Measurements from ENCODE around the gene PCED1B.

Gene PCED1B

GRCh38 chr12:47238669-47239114 lies 159.3 kb downstream of the PCED1B start:
- no peak for DNase-seq

DNA sequence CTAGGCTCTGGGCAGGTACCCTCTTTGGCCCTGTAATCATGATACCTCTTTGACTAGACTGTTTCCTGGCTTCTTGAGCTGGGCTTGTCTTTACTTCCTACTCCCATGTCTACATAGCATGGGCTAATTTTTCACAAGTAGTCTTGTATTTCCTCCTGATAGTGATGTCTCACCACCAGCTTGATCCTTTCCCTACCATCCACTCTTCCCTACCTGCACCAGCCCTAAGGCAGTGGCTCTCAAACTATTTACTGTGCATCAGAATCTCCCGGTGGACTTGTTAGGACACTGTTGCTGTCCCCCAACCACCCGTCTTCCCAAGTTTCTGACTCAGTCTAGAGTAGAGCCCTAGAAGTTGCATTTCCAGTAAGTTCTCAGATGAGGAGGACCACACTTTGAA lies 163.0 kb downstream of the PCED1B start:
- DNase-seq: no peak

GRCh38 chr12:47244835-47245234 lies 165.4 kb downstream of the PCED1B start:
- no peak for DNase-seq

DNA sequence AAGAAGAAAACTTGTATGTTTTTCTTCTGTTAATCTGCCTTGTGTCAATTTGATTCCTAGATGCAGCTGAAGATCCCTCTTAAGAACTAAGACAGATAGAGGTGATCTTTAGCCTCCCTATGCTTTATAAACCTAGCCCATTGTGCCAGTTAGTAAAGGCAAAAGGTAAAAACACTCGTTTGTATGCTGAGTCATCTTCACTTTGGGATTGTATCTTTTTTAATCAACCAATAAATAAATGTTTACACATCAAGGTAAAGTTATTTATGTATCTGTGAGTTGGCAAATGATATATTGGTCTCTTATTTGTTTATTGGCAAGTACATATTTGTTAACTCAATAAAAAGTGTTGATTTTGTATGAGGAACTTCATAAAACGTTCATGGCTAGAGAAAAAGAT lies 166.2 kb downstream of the PCED1B start:
- DNase-seq: no peak

- DNase-seq: no peak
Observed at GRCh38 chr12:47247418-47247817, 168.0 kb downstream of the PCED1B start.

GRCh38 chr12:47249082-47249481 lies 169.7 kb downstream of the PCED1B start:
- no peak for DNase-seq

GRCh38 chr12:47249719-47250357 lies 170.4 kb downstream of the PCED1B start:
- no peak for DNase-seq

DNA sequence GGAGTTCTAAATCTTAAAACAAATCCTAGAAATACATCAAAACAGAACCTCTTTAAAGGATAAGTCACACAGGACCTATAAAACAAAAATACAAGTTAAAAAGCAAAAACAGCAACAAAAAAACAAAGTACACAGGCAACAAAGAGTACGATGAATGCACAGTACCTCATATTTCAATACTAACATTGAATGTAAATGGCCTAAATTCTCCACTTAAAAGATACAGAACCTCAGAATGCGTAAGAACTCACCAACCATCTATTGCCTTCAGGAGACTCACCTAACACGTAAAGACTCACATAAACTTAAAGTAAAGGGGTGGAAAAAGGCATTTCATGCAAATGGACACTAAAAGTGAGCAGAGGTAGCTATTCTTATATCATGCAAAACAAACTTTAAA lies 172.5 kb downstream of the PCED1B start:
- DNase-seq: no peak

- no peak for DNase-seq
Observed at GRCh38 chr12:47264951-47265350, 185.5 kb downstream of the PCED1B start.

GRCh38 chr12:47265391-47265790 lies 186.0 kb downstream of the PCED1B start:
- no peak for DNase-seq

DNA sequence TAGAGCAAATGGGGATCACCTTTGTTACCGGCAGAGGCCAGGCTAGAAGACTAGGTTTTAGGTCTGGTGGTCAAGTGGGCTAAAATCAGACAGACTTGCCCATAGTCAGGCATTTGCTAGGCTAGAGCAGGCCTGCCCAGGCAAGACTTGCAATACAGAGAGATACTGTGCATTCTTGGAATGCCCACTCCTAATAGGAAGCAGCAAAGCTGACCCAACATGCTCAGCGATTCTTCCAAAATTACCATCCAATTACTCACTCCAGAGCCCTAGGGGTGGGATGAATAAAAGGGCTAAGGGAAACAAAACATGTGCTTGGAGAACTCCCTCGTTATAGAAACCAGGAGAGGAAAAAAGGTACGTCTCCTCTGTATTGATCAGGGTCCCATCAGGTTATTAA lies 188.2 kb downstream of the PCED1B start:
- no peak for DNase-seq

DNA sequence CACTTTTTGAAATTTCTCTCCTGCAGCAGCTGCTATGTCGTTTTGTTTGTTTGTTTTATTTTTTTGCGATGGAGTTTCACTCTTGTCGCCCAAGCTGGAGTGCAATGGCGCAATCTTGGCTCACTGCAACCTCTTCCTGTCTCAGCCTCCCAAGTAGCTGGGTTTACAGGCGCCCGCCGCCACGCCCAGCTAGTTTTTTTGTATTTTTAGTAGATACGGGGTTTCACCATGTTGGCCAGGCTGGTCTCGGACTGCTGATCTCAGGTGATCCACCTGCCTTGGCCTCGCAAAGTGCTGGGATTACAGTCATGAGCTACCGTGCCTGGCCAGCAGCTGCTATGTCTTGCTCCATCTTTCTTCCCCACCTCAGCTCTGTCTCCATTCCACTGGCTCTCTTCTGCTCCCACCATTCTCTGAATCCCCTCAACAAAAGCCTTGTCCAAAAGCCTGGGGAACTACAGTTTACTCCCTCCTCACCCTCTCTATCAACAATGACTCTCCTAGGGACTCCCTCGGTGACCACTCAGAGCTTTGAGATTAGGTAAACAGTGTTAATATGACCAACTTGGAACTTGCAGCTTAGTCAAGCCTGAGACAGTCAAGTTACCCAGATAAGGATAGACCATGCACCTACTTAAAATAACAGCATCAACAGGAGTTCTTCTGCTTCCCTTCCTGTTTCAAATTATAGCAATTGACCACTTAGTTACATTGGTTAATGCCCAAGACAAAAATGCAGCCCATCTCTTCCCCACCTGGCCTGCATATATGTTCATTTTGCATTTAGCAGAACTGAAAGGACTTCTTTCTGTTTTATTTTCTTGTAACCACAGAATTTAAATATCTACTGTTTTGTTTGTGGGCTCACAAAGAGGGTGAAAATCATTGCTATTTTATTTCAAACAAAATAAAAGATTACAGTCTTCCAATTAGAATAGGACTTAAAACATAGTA lies 189.4 kb downstream of the PCED1B start:
- no peak for DNase-seq

DNA sequence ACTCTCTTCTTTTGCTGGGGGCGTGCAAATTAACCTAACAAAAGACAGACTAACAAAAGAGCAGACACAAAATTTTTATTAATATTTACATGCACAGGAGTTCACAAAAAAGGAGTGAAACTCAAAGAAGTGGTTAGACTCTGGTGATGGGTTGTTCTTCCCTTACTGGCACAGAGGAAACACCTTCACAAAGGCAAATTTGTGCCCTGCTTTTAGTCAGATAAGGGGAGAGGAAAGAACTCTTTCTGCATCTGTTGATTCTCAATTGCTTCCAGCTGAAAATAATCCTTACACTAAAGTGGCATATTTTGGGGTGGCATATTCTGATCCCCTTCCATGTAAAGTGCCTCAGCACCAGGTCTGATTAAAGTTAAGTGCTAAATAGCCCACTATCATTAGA lies 190.5 kb downstream of the PCED1B start:
- no peak for DNase-seq

- peak in 1 of 5 experiments; percentile 53 for DNase-seq
Observed at GRCh38 chr12:47270782-47271664, 191.6 kb downstream of the PCED1B start.

- DNase-seq: no peak
Observed at GRCh38 chr12:47271800-47272239, 192.4 kb downstream of the PCED1B start.

GRCh38 chr12:47272412-47273190 lies 193.2 kb downstream of the PCED1B start:
- no peak for DNase-seq

- DNase-seq: no peak
Observed at GRCh38 chr12:47273191-47273626, 193.8 kb downstream of the PCED1B start.

- DNase-seq: no peak
Observed at GRCh38 chr12:47274760-47275159, 195.3 kb downstream of the PCED1B start.

DNA sequence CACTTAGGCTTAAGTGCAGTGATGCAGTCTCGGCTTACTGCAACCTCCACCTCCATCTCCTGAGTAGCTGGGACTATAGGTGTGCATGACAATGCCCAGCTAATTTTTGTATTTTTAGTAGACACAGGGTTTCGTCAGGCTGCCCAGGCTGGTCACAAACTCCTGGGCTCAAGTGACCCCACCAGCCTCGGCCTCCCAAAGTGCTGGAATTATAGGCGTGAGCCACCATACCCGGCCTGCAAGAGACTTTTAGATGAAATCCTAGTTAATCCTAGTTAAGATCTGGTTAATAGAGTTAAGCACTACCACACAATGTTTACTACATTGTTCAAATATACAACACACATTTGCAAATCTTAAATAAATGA lies 196.8 kb downstream of the PCED1B start:
- no peak for DNase-seq

GRCh38 chr12:47276621-47277309 lies 197.3 kb downstream of the PCED1B start:
- peak in 3 of 5 experiments; percentile 9 to 93 (median 84) for DNase-seq

DNA sequence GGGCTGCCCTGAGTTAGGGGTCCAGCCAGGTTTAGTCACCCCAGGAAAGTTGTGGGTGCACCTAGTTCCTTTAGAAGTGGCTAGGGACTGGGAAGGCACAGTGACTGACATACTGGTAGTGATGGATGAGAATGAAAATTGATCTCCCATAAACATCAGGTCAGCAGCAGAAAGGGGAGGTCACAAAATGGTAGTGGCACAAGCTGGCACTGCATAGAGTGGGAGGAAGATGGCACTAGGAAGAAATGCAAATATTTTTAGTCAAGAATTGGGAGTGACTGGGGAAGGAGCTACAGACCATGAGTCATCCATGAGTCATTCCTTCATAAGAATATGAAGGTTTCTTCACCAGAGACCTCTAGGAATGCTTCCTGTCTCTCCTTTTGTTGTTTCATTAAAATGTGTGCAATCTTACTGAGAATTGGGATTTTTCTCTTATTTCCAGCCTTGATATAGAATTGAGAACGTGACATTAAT lies 198.6 kb downstream of the PCED1B start:
- no peak for DNase-seq

Measured in T-helper 2 cell (primary cell).